Neuronal stem cell (in vitro differentiated cells): Measurements from ENCODE around the gene CTDSP2.

ENCODE experiments used
- DNase-seq: peaks from one replicate; pipeline ENCODE4 v3.0.0-alpha.2; 2013; ENCODE audit warnings: low spot score
- H2AFZ ChIP-seq: one replicate; pipeline ENCODE4 v1.6.1; 2013; ENCODE audit warnings: mild to moderate bottlenecking, low read length, inconsistent platforms
- H2AK5ac ChIP-seq: 2 replicates; pipeline ENCODE4 v1.6.1; 2013; ENCODE audit warnings: low read depth, mild to moderate bottlenecking, inconsistent platforms, low read length, moderate library complexity, mixed read lengths
- H2BK120ac ChIP-seq: 2 replicates; pipeline ENCODE4 v1.6.1; 2013; ENCODE audit warnings: low read depth, mild to moderate bottlenecking, inconsistent platforms, low read length, moderate library complexity, mixed read lengths
- H2BK12ac ChIP-seq: one replicate; pipeline ENCODE4 v1.6.1; 2013; ENCODE audit warnings: low read length, inconsistent platforms
- H2BK15ac ChIP-seq: 2 replicates; pipeline ENCODE4 v1.6.1; 2013; ENCODE audit warnings: mild to moderate bottlenecking, low read length, inconsistent platforms, mixed read lengths
- H2BK5ac ChIP-seq: one replicate; pipeline ENCODE4 v1.6.1; 2013; ENCODE audit warnings: inconsistent platforms, mild to moderate bottlenecking, low read length, moderate library complexity
- H3K14ac ChIP-seq: one replicate; pipeline ENCODE4 v1.6.1; 2013; ENCODE audit warnings: low read length, inconsistent platforms
- H3K18ac ChIP-seq: 2 replicates; pipeline ENCODE4 v1.6.1; 2013; ENCODE audit warnings: low read length, inconsistent platforms
- H3K23ac ChIP-seq: 2 replicates; pipeline ENCODE4 v1.6.1; 2013; ENCODE audit warnings: low read depth, mild to moderate bottlenecking, mixed read lengths, low read length, inconsistent platforms; ENCODE audit not compliant: poor library complexity
- H3K27ac ChIP-seq: replicated peaks from 3 replicates; pipeline ENCODE4 v1.5.1; 2013; ENCODE audit warnings: low read length, inconsistent platforms
- H3K27me3 ChIP-seq, 3 experiments: 2 replicates each; pipeline ENCODE4 v1.6.1; 2013; ENCODE audit warnings: low read length in 3 of 3, mild to moderate bottlenecking in 2 of 3, inconsistent platforms in 1 of 3, low read depth in 1 of 3, mixed read lengths in 1 of 3, moderate library complexity in 1 of 3; ENCODE audit not compliant: control insufficient read depth in 3 of 3, insufficient read depth in 3 of 3
- H3K36me3 ChIP-seq, 2 donors: replicated peaks in 1 of 2; 2 replicates each; pipeline ENCODE4 v1.6.1; 2013; ENCODE audit warnings: low read length in 2 of 2; ENCODE audit not compliant: control insufficient read depth in 2 of 2, insufficient read depth in 2 of 2
- H3K4ac ChIP-seq: 2 replicates; pipeline ENCODE4 v1.6.1; 2013; ENCODE audit warnings: inconsistent platforms, mild to moderate bottlenecking, low read length, moderate library complexity
- H3K4me1 ChIP-seq, 2 donors: 1 replicate in 1 of 2; 2 replicates in 1 of 2; pipeline ENCODE4 v1.6.1; 2013; ENCODE audit warnings: low read length in 2 of 2, low read depth in 1 of 2; ENCODE audit not compliant: control insufficient read depth in 2 of 2, insufficient read depth in 1 of 2
- H3K4me2 ChIP-seq: one replicate; pipeline ENCODE4 v1.6.1; 2013; ENCODE audit warnings: mild to moderate bottlenecking, low read length, inconsistent platforms; ENCODE audit not compliant: insufficient read depth, poor library complexity, severe bottlenecking
- H3K4me3 ChIP-seq, 2 donors: 2 replicates each; pipeline ENCODE4 v1.5.1; 2013; ENCODE audit warnings: low read length in 2 of 2, mild to moderate bottlenecking in 2 of 2, inconsistent platforms in 1 of 2, moderate library complexity in 1 of 2
- H3K79me1 ChIP-seq: one replicate; pipeline ENCODE4 v1.6.1; 2013; ENCODE audit warnings: low read depth, mild to moderate bottlenecking, inconsistent platforms, low read length, moderate library complexity
- H3K9ac ChIP-seq: one replicate; pipeline ENCODE4 v1.6.1; 2013; ENCODE audit warnings: mild to moderate bottlenecking, low read depth, low read length, inconsistent platforms; ENCODE audit not compliant: poor library complexity
- H3K9me3 ChIP-seq, 2 donors: replicated peaks in 1 of 2; 2 replicates each; pipeline versions ENCODE3 to v1.6.1; 2013; ENCODE audit warnings: low read length in 2 of 2, mild to moderate bottlenecking in 2 of 2, inconsistent platforms in 1 of 2, low read depth in 1 of 2, mixed read lengths in 1 of 2, moderate library complexity in 1 of 2; ENCODE audit not compliant: control insufficient read depth in 2 of 2, insufficient read depth in 1 of 2
- H4K8ac ChIP-seq: one replicate; pipeline ENCODE4 v1.6.1; 2013; ENCODE audit warnings: low read depth, mild to moderate bottlenecking, inconsistent platforms, low read length, moderate library complexity
- H4K91ac ChIP-seq: one replicate; pipeline ENCODE4 v1.6.1; 2013; ENCODE audit warnings: low read length, low read depth, mild to moderate bottlenecking, inconsistent platforms; ENCODE audit not compliant: poor library complexity
- WGBS, 2 donors: extraction: QIAGEN DNeasy Blood & Tissue Kit; methylation state at CpG; one replicate each; pipeline ENCODE4 v1.1.7; 2013; ENCODE audit warnings: missing lambda C conversion rate in 2 of 2, mixed read lengths in 1 of 2; ENCODE audit not compliant: insufficient read length in 2 of 2, insufficient replicate concordance in 1 of 2; ENCODE audit errors: extremely low coverage in 2 of 2; 5-methylcytosine and 5-hydroxymethylcytosine counted together

Gene CTDSP2

DNA sequence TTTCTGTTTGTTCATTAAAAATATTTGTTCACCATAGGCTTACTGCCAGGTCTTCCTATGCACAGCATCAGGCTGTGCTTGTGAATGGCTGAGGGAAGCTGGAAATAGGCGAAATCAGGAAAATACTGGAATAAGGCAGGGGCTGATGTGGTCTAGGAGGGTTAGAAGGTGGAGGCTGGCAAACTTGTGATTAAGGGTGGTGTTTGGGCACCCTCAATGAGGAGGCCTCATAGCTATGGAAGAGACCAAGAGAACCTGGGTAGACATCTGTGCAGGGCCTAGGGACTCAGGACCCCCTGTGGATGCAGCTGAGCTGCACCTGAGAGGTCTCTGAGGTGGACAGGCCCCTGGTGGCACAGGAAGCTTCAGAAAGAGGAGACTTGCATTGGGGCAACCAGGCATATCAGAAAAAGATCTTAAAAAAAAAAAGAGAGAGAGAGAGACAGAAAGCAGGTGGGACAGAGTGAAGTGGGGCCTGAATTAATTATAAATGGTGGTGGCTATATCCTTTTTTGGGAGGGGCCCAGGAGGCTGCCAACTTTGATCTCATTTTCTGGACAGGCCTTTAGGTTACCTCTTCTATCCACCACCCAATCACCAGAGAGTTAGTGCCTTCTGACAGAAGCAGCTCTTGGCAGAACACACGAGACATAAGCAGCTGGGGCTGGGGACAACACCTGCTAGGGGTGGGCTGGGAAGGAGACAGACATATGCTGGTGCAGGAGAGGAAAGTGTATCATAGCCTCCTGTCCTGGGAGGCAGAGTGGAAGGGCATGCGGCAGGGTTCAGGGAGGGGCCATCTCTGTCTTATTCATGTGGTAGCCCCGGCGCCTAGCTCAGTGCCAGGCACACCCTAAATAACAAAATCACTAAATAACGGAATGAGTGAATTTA is 48.1 kb upstream of the CTDSP2 start:
- Histone ChIP-seq H3K36me3 (no peaks in the 10 kb centered on the region), H3K9ac (no peak overlapping the region), H3K4ac (no peak overlapping the region), H2BK12ac (no peak overlapping the region), H3K18ac (no peak overlapping the region), H3K79me1 (no peaks in the 10 kb centered on the region), H3K4me3 (no peak overlapping the region), H3K14ac (no peak overlapping the region), H2AFZ (peak overlapping the region; percentile 84), H3K4me1 (peaks cover 24 to 53% of the 10 kb centered on the region in 2 donors), H2BK5ac (no peak overlapping the region), H3K9me3 (no peaks in the 10 kb centered on the region), H2BK120ac (no peak overlapping the region), H2AK5ac (no peak overlapping the region), H2BK15ac (no peak overlapping the region), H4K91ac (no peak overlapping the region), H3K23ac (no peak overlapping the region), H3K4me2 (no peak overlapping the region), H3K27me3 (no peaks in the 10 kb centered on the region), H4K8ac (no peak overlapping the region), H3K27ac (no peak overlapping the region)
- DNase-seq: no peak
- WGBS, 2 donors: no CpG with 5 or more reads among the region's 6 CpGs

DNA sequence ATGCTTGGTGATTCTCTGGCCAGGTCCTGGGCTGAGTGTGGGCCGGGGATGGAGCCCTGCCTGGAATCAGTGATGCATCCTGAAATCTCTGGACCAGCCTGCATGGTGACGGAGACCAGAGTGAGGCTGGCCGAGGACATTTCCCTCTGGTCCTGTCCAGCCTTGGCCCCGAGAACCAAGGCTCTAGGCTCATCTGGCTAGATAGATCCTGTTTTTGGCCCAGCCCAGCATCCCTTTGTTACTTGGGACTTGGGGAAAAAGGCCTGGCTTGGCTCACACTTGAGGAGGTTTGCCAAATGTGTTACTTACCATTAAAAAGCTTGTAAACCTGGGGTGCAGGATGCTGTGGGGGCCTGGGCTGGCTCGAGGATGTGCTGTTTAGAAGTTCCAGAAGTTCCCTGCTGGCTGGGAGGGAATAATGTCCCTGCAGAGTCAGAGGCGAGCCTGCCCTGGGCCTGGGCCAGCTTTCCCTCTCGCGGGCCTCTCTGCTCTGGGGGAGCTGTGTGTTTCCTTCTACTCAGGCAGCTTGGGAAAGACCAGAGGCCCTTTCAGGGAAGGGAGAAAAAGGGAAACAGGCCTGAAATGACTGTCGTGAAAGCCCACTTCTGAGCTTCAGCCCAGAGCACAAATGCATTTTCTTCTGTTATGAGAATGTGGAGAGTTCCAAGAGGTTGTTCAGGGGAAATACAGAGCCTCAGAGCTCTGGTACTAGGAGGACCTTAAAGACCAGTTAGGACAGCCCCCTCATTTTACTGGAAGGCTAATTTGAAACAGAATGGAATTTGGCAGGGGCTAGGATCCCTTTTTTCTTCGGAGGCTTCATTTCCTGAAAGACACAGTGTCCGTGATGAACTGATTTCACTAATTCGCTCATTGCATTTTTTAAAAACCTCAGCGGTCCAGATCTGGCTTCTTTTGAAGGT is 47.2 kb upstream of the CTDSP2 start:
- peaks cover 33 to 51% of the 10 kb centered on the region in 2 donors for H3K4me1 ChIP-seq
- DNase-seq: no peak

DNA sequence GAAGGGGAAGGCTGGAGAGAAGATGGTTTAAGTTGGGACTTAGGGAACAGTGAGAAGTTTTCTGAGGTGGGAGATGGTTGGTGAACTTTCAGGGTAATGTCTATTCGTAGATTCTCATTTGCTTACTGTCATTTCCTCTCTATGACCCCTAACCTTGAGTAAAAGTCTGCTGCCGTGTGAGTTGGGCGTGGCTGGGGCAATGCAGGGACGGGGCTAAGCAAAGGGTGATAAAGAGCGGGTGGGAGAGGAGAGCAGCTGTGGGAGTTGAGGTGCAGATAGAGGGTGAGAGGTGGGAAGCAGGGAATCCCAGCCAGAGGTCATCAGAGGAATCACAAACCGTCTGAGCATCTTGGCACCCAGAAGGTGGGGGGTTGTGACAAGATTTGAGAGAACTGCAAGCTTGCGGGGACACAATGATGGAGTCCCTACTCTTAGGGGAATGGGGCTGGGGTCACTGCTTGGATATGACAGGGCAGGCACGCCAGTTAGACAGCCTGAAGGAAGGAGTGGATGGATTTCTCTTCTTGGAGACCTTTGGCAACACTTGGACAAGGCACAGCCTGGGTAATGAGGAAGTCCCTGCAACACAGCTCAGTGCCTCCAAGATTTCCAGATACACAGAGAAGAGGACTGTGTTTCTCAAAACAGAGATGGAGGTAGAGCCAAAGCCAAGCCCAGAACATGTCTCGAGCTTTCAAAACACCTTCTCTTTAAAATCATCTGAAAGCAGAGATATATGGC is 45.9 kb upstream of the CTDSP2 start:
- H3K27ac ChIP-seq: no peak overlapping the region
- WGBS, 2 donors: no CpG with 5 or more reads among the region's 9 CpGs
- no peak overlapping the region for H3K4me3 ChIP-seq

More for the DNA sequence above, 47.2 kb upstream of the CTDSP2 start:
- Histone ChIP-seq H4K91ac (no peak overlapping the region), H3K4ac (no peak overlapping the region), H3K79me1 (no peaks in the 10 kb centered on the region), H4K8ac (no peak overlapping the region), H3K4me3 (no peak overlapping the region), H3K14ac (peak overlapping the region; percentile 27), H3K4me2 (no peak overlapping the region), H2BK120ac (no peak overlapping the region), H2AK5ac (peak overlapping the region; percentile 4), H3K27me3 (no peaks in the 10 kb centered on the region), H2AFZ (peak overlapping the region; percentile 84), H3K36me3 (no peaks in the 10 kb centered on the region), H3K27ac (no peak overlapping the region), H2BK12ac (peak overlapping the region; percentile 5), H3K23ac (no peak overlapping the region), H3K18ac (peak overlapping the region; percentile 2), H2BK5ac (no peak overlapping the region), H3K9ac (no peak overlapping the region), H2BK15ac (peak overlapping the region; percentile 88), H3K9me3 (no peaks in the 10 kb centered on the region)
- WGBS, 2 donors: no CpG with 5 or more reads among the region's 13 CpGs

More for the DNA sequence above, 45.9 kb upstream of the CTDSP2 start:
- peak overlapping the region; percentile 12 for H2AK5ac ChIP-seq
- no peak for DNase-seq
- no peak overlapping the region for H3K9ac ChIP-seq
- no peak overlapping the region for H4K91ac ChIP-seq
- H3K4me2 ChIP-seq: no peak overlapping the region
- H3K4me1 ChIP-seq: peaks cover 39 to 49% of the 10 kb centered on the region in 2 donors
- no peak overlapping the region for H3K4ac ChIP-seq
- no peaks in the 10 kb centered on the region for H3K36me3 ChIP-seq
- no peaks in the 10 kb centered on the region for H3K9me3 ChIP-seq
- no peaks in the 10 kb centered on the region for H3K79me1 ChIP-seq
- no peak overlapping the region for H3K23ac ChIP-seq
- H3K27me3 ChIP-seq: no peaks in the 10 kb centered on the region
- H2AFZ ChIP-seq: no peak overlapping the region
- H2BK12ac ChIP-seq: no peak overlapping the region
- no peak overlapping the region for H4K8ac ChIP-seq
- no peak overlapping the region for H2BK120ac ChIP-seq
- no peak overlapping the region for H3K14ac ChIP-seq
- no peak overlapping the region for H2BK15ac ChIP-seq
- no peak overlapping the region for H3K18ac ChIP-seq
- peak overlapping the region; percentile 9 for H2BK5ac ChIP-seq
